NCI-H2029 (cell line): ENCODE data around the gene RALGDS.

ENCODE experiments used
- DNase-seq: peaks from one replicate; lab custom pipeline; 2025; lab: John Stamatoyannopoulos, UW

The RALGDS gene

GRCh38 chr9:133051281-133051900, 69.6 kb downstream of the RALGDS start:
- no peak for DNase-seq

DNA sequence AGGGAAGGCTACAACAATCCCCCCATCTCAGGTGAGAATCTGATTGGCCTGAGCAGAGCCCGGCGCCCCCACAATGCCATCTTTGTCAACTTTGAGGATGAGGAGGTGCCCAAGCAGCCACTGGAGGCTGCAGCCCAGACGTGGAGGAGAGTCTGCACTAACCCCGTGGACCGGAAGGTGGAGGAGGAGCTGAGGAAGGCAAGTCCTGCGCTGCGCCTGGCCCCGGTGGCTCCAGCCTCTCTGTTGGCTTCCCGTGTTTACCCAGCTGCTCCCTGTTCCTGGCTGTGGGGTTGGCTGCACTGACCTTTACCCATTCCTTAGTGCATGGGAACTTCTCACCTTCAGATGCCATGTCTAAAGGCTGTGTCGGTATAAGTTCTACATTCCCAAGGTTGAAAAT, 70.3 kb downstream of the RALGDS start:
- DNase-seq, result peak; percentile 41

GRCh38 chr9:133050142-133050541, 70.9 kb downstream of the RALGDS start:
- no peak for DNase-seq

GRCh38 chr9:133049043-133049442, 72.0 kb downstream of the RALGDS start:
- no peak for DNase-seq

DNA sequence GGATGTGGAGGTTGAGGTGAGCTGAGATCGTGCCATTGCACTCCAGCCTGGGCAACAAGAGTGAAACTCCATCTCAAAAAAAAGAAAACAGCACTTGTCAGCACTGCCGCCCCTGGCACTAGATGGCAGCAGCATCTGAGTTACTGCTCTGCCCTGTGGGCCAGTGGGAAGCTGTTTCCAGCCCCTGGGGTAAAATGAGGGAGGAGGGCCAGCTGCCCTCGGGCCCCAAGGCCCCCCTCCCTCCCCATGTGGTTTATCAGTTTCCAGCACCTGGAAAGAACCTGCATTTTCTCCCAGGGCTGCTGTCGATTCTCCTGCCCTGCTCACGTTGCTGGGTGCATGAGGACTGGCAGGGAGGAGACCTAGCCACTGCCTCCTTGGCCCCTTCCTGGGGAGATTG, 72.4 kb downstream of the RALGDS start:
- no peak for DNase-seq
